B cell (primary cell): ENCODE results near the gene SLC15A3.

Source experiments
- EZH2 ChIP-seq: IDR thresholded peaks from 2 replicates; pipeline ENCODE4 v1.6.1; 2012; ENCODE audit warnings: borderline replicate concordance, low read depth, mild to moderate bottlenecking, moderate library complexity, low read length; ENCODE audit not compliant: insufficient read depth, poor library complexity, severe bottlenecking
- TF ChIP-seq, protein P1 (sequence below): fragments of 200-600 bp; IDR thresholded peaks from one replicate; pipeline ENCODE4 v1.8.0; 2022; ENCODE audit warnings: antibody characterized with exemption, mild to moderate bottlenecking

DNA sequence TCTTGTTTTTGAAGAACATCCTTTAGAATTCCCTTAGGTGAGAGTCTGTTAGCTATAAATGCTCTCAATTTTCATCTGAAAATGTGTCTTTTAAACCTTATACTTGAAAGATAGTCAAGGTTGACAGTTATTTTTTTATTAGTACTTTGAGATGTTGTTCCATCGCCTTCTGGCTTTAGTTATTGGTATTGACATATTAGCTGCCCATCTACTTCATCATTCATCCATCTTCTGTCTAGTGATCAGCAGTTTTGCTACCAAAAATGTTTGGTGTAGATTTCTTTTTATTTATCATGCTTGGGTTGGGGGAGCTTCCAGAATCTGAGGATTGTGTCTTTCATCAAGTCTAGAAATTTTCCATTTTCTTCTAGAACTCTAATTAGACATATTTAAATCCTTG, 16.2 kb upstream of the SLC15A3 start:
- TF ChIP-seq, protein P1, sequence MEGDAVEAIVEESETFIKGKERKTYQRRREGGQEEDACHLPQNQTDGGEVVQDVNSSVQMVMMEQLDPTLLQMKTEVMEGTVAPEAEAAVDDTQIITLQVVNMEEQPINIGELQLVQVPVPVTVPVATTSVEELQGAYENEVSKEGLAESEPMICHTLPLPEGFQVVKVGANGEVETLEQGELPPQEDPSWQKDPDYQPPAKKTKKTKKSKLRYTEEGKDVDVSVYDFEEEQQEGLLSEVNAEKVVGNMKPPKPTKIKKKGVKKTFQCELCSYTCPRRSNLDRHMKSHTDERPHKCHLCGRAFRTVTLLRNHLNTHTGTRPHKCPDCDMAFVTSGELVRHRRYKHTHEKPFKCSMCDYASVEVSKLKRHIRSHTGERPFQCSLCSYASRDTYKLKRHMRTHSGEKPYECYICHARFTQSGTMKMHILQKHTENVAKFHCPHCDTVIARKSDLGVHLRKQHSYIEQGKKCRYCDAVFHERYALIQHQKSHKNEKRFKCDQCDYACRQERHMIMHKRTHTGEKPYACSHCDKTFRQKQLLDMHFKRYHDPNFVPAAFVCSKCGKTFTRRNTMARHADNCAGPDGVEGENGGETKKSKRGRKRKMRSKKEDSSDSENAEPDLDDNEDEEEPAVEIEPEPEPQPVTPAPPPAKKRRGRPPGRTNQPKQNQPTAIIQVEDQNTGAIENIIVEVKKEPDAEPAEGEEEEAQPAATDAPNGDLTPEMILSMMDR = no peak
- TF ChIP-seq EZH2 = no peak
